Karpas-422 (cell line): Measurements from ENCODE around the gene SMCO3. TPM values are rescaled to one million over a fixed set of nuclear protein-coding genes. Genes with fewer than 3 reads are reported as not detected.

Experiments used
- DNase-seq: peaks from one replicate; pipeline ENCODE4 v3.0.0-alpha.2; 2015
- H2AFZ ChIP-seq: fragments of 200-600 bp; sonication (generic); 2 replicates; pipeline ENCODE4 v1.6.1; 2014; ENCODE audit warnings: antibody characterized with exemption, low read length, mixed read lengths
- H3K27ac ChIP-seq: fragments of 200-600 bp; sonication (generic); 2 replicates; pipeline ENCODE4 v1.5.1; 2014; ENCODE audit warnings: mild to moderate bottlenecking, low read length, moderate library complexity
- H3K27me3 ChIP-seq: fragments of 200-600 bp; sonication (generic); 2 replicates; pipeline ENCODE4 v1.6.1; 2014; ENCODE audit warnings: low read length, mixed read lengths
- H3K36me3 ChIP-seq: fragments of 200-600 bp; sonication (generic); 2 replicates; pipeline ENCODE4 v1.6.1; 2014; ENCODE audit warnings: low read length, mixed read lengths; ENCODE audit not compliant: insufficient read depth
- H3K4me1 ChIP-seq: fragments of 200-600 bp; sonication (generic); 2 replicates; pipeline ENCODE4 v1.6.1; 2014; ENCODE audit warnings: mild to moderate bottlenecking, low read length, mixed read lengths
- H3K4me2 ChIP-seq: fragments of 200-600 bp; sonication (generic); 2 replicates; pipeline ENCODE4 v1.6.1; 2014; ENCODE audit warnings: low read length, low read depth, mild to moderate bottlenecking; ENCODE audit not compliant: poor library complexity, severe bottlenecking
- H3K4me3 ChIP-seq: fragments of 200-600 bp; sonication (generic); 2 replicates; pipeline ENCODE4 v1.5.1; 2014; ENCODE audit warnings: mild to moderate bottlenecking, antibody characterized with exemption, low read length, mixed read lengths
- H3K79me2 ChIP-seq: fragments of 200-600 bp; sonication (generic); 2 replicates; pipeline ENCODE4 v1.6.1; 2014; ENCODE audit warnings: mild to moderate bottlenecking, low read length, mixed read lengths
- H3K9ac ChIP-seq: fragments of 200-600 bp; sonication (generic); 2 replicates; pipeline ENCODE4 v1.6.0; 2014; ENCODE audit warnings: low read length
- H3K9me2 ChIP-seq: fragments of 200-600 bp; sonication (generic), shearing (Covaris generic); replicated peaks from 2 replicates; pipeline ENCODE4 v1.6.0; 2014; ENCODE audit warnings: mild to moderate bottlenecking, low read length, moderate library complexity; ENCODE audit not compliant: insufficient read depth
- H3K9me3 ChIP-seq: fragments of 300-700, 200-600 bp; sonication (generic); 2 replicates; pipeline ENCODE4 v1.6.1; 2014; ENCODE audit warnings: low read length, mixed read lengths
- H4K20me1 ChIP-seq: fragments of 200-600 bp; sonication (generic); 2 replicates; pipeline ENCODE4 v1.6.1; 2014; ENCODE audit warnings: mild to moderate bottlenecking, antibody characterized with exemption, low read length, low read depth; ENCODE audit not compliant: insufficient read depth
- total RNA-seq: library from RNA; depleted of rRNA; stranded (reverse); fragments of >200 nt; shearing (Covaris generic); gene quantifications from 2 replicates; pipeline ENCODE4 v1.2.3, GENCODE V29; 2014; ENCODE audit warnings: low replicate concordance; rRNA removed

SMCO3 gene
- not detected in 2 replicates for total RNA-seq

DNA sequence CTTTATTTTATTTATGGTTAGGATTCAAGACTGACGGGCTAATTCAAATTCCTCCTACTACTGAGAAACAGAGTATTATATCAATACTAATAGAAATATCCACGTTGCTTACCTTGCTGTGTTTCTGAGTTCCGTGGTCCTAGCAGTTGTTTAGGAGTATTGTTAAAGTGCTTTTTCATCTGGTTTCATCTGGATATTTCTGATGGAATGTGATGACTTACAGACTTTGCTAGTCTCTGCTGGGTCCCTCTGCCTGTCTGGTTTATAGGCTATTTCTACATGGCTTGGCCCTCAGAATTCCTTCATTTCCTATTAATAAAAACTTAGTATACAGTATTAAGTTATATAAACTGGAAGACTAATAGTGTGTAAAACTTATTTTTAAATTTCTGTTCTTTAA is at the start of gene SMCO3:
Gene SMCO3 (minus strand): TSS at position 169 of the 400 bp plus-strand sequence. CDS start 7,502 bp downstream, outside the sequence.
- Histone ChIP-seq H4K20me1 (no peaks in the 10 kb centered on the region), H3K36me3 (no peaks in the 10 kb centered on the region), H3K9ac (no peak within 1 kb of the TSS), H3K4me3 (no peak within 1 kb of the TSS), H3K9me3 (no peaks in the 10 kb centered on the region), H3K79me2 (no peaks in the 10 kb centered on the region), H2AFZ (no peak within 1 kb of the TSS), H3K9me2 (no peaks in the 10 kb centered on the region), H3K27me3 (no peaks in the 10 kb centered on the region), H3K27ac (no peak within 1 kb of the TSS), H3K4me1 (peaks cover 6% of the 10 kb centered on the region; the same call in 1 of the 2 replicates), H3K4me2 (no peak within 1 kb of the TSS)
- no peak for DNase-seq

DNA sequence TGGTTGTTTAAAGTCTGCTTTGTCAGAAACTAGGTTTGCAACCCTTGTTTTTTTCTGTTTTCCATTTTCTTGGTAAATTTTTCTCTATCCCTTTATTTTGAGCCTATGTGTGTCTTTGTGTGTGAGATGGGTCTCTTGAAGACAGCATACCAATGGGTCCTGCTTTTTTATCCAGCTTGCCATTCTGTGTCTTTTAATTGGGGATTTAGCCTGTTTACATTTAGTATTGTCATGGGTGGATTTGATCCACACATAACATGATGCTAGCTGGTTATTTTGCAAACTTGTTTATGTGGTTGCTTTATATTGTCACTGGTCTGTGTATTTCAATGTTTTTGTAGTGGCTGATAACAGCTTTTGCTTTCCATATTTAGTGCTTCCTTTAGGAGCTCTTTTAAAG is 46.5 kb upstream of the SMCO3 start:
- H4K20me1 ChIP-seq: no peaks in the 10 kb centered on the region
- H3K4me1 ChIP-seq: no peaks in the 10 kb centered on the region
- H3K9me2 ChIP-seq: no peaks in the 10 kb centered on the region
- H3K9me3 ChIP-seq: no peaks in the 10 kb centered on the region
- H3K79me2 ChIP-seq: no peaks in the 10 kb centered on the region
- H3K4me3 ChIP-seq: no peak overlapping the region
- H3K36me3 ChIP-seq: no peaks in the 10 kb centered on the region
- H3K27ac ChIP-seq: no peak overlapping the region
- no peak overlapping the region for H3K4me2 ChIP-seq
- H2AFZ ChIP-seq: no peak overlapping the region
- no peak overlapping the region for H3K9ac ChIP-seq
- DNase-seq: no peak
- no peaks in the 10 kb centered on the region for H3K27me3 ChIP-seq

- Histone ChIP-seq H3K9me2 (no peaks in the 10 kb centered on the region), H3K27ac (no peak overlapping the region), H3K4me2 (no peak overlapping the region), H2AFZ (no peak overlapping the region), H3K27me3 (no peaks in the 10 kb centered on the region), H3K36me3 (no peaks in the 10 kb centered on the region), H3K79me2 (no peaks in the 10 kb centered on the region), H3K9me3 (no peaks in the 10 kb centered on the region), H3K4me1 (no peaks in the 10 kb centered on the region), H3K4me3 (no peak overlapping the region), H3K9ac (no peak overlapping the region), H4K20me1 (no peaks in the 10 kb centered on the region)
- no peak for DNase-seq
These were observed 44.5 kb upstream of the SMCO3 start for GRCh38 chr12:14858513-14858912.

- no peak overlapping the region for H3K4me2 ChIP-seq
- DNase-seq: no peak
- H3K9ac ChIP-seq: no peak overlapping the region
- no peak overlapping the region for H2AFZ ChIP-seq
- no peaks in the 10 kb centered on the region for H3K9me3 ChIP-seq
- H3K4me1 ChIP-seq: no peaks in the 10 kb centered on the region
- H4K20me1 ChIP-seq: no peaks in the 10 kb centered on the region
- no peaks in the 10 kb centered on the region for H3K9me2 ChIP-seq
- H3K36me3 ChIP-seq: no peaks in the 10 kb centered on the region
- no peaks in the 10 kb centered on the region for H3K79me2 ChIP-seq
- no peak overlapping the region for H3K4me3 ChIP-seq
- H3K27ac ChIP-seq: no peak overlapping the region
- H3K27me3 ChIP-seq: no peaks in the 10 kb centered on the region
These were observed 40.7 kb upstream of the SMCO3 start for GRCh38 chr12:14854586-14855183.

DNA sequence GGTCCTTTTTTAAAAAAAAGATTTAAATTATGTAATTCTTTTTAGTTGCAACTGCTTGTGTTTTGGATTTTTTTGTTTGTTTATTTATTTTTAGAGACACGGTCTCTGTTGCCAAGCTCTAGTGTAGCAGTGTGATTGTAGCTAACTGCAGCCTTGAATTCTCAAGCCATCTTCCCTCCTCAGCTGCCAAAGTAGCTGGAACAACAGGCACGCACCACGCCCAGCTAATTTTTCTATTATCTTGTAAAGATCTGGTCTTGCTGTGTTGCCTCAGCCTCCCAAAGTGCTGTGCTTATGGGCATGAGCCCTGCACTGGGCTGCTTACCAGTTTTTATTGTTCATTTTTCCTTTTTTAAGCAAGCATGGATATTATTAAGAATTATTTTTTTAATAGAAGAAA is 40.0 kb upstream of the SMCO3 start:
- Histone ChIP-seq H3K9ac (no peak overlapping the region), H3K36me3 (no peaks in the 10 kb centered on the region), H3K27ac (no peak overlapping the region), H3K9me3 (no peaks in the 10 kb centered on the region), H2AFZ (no peak overlapping the region), H4K20me1 (no peaks in the 10 kb centered on the region), H3K4me1 (no peaks in the 10 kb centered on the region), H3K4me2 (no peak overlapping the region), H3K4me3 (no peak overlapping the region), H3K79me2 (no peaks in the 10 kb centered on the region), H3K9me2 (no peaks in the 10 kb centered on the region), H3K27me3 (no peaks in the 10 kb centered on the region)
- DNase-seq: no peak

DNA sequence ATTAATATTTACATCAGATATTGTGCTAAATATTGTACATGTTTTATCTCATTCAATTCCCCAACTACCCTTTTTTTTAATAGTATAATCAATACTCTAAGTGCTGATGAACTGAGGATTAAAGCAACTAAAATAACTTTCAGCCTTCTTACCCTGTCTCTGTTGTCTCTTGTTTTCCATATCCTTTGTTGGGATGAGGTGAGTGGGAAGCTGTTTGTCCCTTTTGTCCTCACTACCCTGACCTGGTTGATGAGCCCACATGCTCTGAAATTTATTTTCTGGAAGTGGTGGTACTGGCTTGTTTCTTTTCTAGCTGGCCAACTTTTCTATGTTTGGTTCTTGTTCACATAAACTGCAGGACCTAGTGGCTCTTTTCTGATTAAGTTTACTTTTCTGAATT is 38.9 kb upstream of the SMCO3 start:
- H3K4me2 ChIP-seq: no peak overlapping the region
- H3K9ac ChIP-seq: no peak overlapping the region
- no peaks in the 10 kb centered on the region for H3K9me2 ChIP-seq
- no peak overlapping the region for H3K4me3 ChIP-seq
- no peaks in the 10 kb centered on the region for H3K27me3 ChIP-seq
- H2AFZ ChIP-seq: no peak overlapping the region
- no peaks in the 10 kb centered on the region for H3K9me3 ChIP-seq
- no peaks in the 10 kb centered on the region for H3K4me1 ChIP-seq
- H3K27ac ChIP-seq: no peak overlapping the region
- H3K36me3 ChIP-seq: no peaks in the 10 kb centered on the region
- no peak for DNase-seq
- no peaks in the 10 kb centered on the region for H3K79me2 ChIP-seq
- no peaks in the 10 kb centered on the region for H4K20me1 ChIP-seq

GRCh38 chr12:14850929-14851663 is 37.1 kb upstream of the SMCO3 start:
- H2AFZ ChIP-seq: no peak overlapping the region
- H3K27me3 ChIP-seq: no peaks in the 10 kb centered on the region
- H3K9me3 ChIP-seq: no peaks in the 10 kb centered on the region
- H3K4me3 ChIP-seq: no peak overlapping the region
- H3K4me1 ChIP-seq: no peaks in the 10 kb centered on the region
- no peaks in the 10 kb centered on the region for H4K20me1 ChIP-seq
- no peak overlapping the region for H3K27ac ChIP-seq
- H3K4me2 ChIP-seq: no peak overlapping the region
- no peak overlapping the region for H3K9ac ChIP-seq
- no peaks in the 10 kb centered on the region for H3K79me2 ChIP-seq
- no peaks in the 10 kb centered on the region for H3K36me3 ChIP-seq
- H3K9me2 ChIP-seq: no peaks in the 10 kb centered on the region
- no peak for DNase-seq

GRCh38 chr12:14849661-14850060 is 35.7 kb upstream of the SMCO3 start:
- H3K36me3 ChIP-seq: no peaks in the 10 kb centered on the region
- H2AFZ ChIP-seq: no peak overlapping the region
- no peaks in the 10 kb centered on the region for H3K9me2 ChIP-seq
- H3K4me3 ChIP-seq: no peak overlapping the region
- no peak overlapping the region for H3K4me2 ChIP-seq
- no peaks in the 10 kb centered on the region for H3K79me2 ChIP-seq
- no peaks in the 10 kb centered on the region for H3K4me1 ChIP-seq
- no peaks in the 10 kb centered on the region for H3K27me3 ChIP-seq
- no peak for DNase-seq
- H3K9ac ChIP-seq: no peak overlapping the region
- no peaks in the 10 kb centered on the region for H4K20me1 ChIP-seq
- no peak overlapping the region for H3K27ac ChIP-seq
- no peaks in the 10 kb centered on the region for H3K9me3 ChIP-seq
